Hepatocyte (in vitro differentiated cells): ENCODE data around the gene KRTAP10-7. TPM values are rescaled to one million over a fixed set of nuclear protein-coding genes. Genes with fewer than 3 reads are reported as not detected.

ENCODE experiments used
- DNase-seq: peaks from one replicate; pipeline ENCODE4 v3.0.0-alpha.2; 2016; ENCODE audit warnings: low spot score
- H2AFZ ChIP-seq: fragments of 200-600 bp; sonication (generic); 2 replicates; pipeline ENCODE4 v1.6.0; 2016; ENCODE audit warnings: antibody characterized with exemption, mild to moderate bottlenecking
- H3K27ac ChIP-seq: fragments of 200-600 bp; sonication (generic); 2 replicates; pipeline ENCODE4 v1.5.1; 2016; ENCODE audit warnings: mild to moderate bottlenecking
- H3K27me3 ChIP-seq: fragments of 200-600 bp; sonication (generic); 2 replicates; pipeline ENCODE4 v1.6.1; 2016
- H3K36me3 ChIP-seq: fragments of 200-600 bp; sonication (generic); replicated peaks from 2 replicates; pipeline ENCODE4 v1.5.1; 2016; ENCODE audit warnings: low read depth; ENCODE audit not compliant: insufficient read depth
- H3K4me1 ChIP-seq: fragments of 200-600 bp; sonication (generic); 2 replicates; pipeline ENCODE4 v1.5.1; 2016; ENCODE audit warnings: mild to moderate bottlenecking, moderate library complexity; ENCODE audit not compliant: insufficient read depth
- H3K4me2 ChIP-seq: fragments of 200-600 bp; sonication (generic); 2 replicates; pipeline ENCODE4 v1.6.0; 2016
- H3K4me3 ChIP-seq: fragments of 200-600 bp; sonication (generic); 2 replicates; pipeline ENCODE4 v1.5.1; 2016; ENCODE audit warnings: mild to moderate bottlenecking
- H3K79me2 ChIP-seq: fragments of 200-600 bp; sonication (generic); 2 replicates; pipeline ENCODE4 v1.6.0; 2017; ENCODE audit warnings: mild to moderate bottlenecking
- H3K9me2 ChIP-seq: fragments of 200-600 bp; sonication (generic); replicated peaks from 2 replicates; pipeline ENCODE4 v1.6.0; 2017; ENCODE audit warnings: mild to moderate bottlenecking; ENCODE audit not compliant: insufficient read depth
- H3K9me3 ChIP-seq: fragments of 200-600 bp; sonication (generic); 2 replicates; pipeline ENCODE4 v1.5.1; 2016; ENCODE audit warnings: low read depth, mild to moderate bottlenecking
- H4K20me1 ChIP-seq: fragments of 200-600 bp; sonication (generic); 2 replicates; pipeline ENCODE4 v1.6.0; 2016; ENCODE audit warnings: mild to moderate bottlenecking; ENCODE audit not compliant: insufficient read depth, poor library complexity, severe bottlenecking
- EZH2 ChIP-seq: fragments of 200-600 bp; sonication (generic); IDR thresholded peaks from 2 replicates; pipeline ENCODE4 v1.6.1; 2016; ENCODE audit warnings: antibody characterized with exemption, mild to moderate bottlenecking, borderline replicate concordance
- EZH2phosphoT487 ChIP-seq: fragments of 200-600 bp; sonication (generic); IDR thresholded peaks from one replicate; pipeline ENCODE4 v1.6.1; 2018; ENCODE audit warnings: antibody characterized with exemption, mild to moderate bottlenecking, low read depth, moderate library complexity; ENCODE audit not compliant: unreplicated experiment, severe bottlenecking
- WGBS: methylation state at CpG from one replicate; pipeline ENCODE4 v1.1.6; 2016; ENCODE audit warnings: low lambda C conversion rate; ENCODE audit errors: missing lambda C conversion rate; 5-methylcytosine and 5-hydroxymethylcytosine counted together
- polyA plus RNA-seq: library from polyadenylated mRNA; unstranded; fragments of >200 nt; fragmentation: Nextera tagmentation; extraction: Ambion mirVana; gene quantifications from 2 replicates; pipeline ENCODE4 v1.2.1, GENCODE V29; 2016
- total RNA-seq: library from RNA; depleted of rRNA; stranded (reverse); fragments of >200 nt; gene quantifications from 2 replicates; pipeline ENCODE4 v1.2.3, GENCODE V29; 2014
- TF ChIP-seq, protein P1 (sequence below): fragments of 200-600 bp; sonication (generic); IDR thresholded peaks from 2 replicates; pipeline ENCODE4 v1.5.1; 2016; ENCODE audit warnings: antibody characterized with exemption, mild to moderate bottlenecking; ENCODE audit not compliant: poor library complexity

Gene KRTAP10-7
- total and polyA plus RNA-seq, 2 experiments from 2014 or later, result not detected

- H3K4me3 ChIP-seq, result no peak overlapping the region
- no peak for DNase-seq
- TF ChIP-seq, protein P1, sequence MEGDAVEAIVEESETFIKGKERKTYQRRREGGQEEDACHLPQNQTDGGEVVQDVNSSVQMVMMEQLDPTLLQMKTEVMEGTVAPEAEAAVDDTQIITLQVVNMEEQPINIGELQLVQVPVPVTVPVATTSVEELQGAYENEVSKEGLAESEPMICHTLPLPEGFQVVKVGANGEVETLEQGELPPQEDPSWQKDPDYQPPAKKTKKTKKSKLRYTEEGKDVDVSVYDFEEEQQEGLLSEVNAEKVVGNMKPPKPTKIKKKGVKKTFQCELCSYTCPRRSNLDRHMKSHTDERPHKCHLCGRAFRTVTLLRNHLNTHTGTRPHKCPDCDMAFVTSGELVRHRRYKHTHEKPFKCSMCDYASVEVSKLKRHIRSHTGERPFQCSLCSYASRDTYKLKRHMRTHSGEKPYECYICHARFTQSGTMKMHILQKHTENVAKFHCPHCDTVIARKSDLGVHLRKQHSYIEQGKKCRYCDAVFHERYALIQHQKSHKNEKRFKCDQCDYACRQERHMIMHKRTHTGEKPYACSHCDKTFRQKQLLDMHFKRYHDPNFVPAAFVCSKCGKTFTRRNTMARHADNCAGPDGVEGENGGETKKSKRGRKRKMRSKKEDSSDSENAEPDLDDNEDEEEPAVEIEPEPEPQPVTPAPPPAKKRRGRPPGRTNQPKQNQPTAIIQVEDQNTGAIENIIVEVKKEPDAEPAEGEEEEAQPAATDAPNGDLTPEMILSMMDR, result no peak
- TF ChIP-seq EZH2phosphoT487, result no peak
- H3K9me2 ChIP-seq, result no peaks in the 10 kb centered on the region
- no peak overlapping the region for H2AFZ ChIP-seq
- no peaks in the 10 kb centered on the region for H3K36me3 ChIP-seq
- H3K79me2 ChIP-seq, result no peaks in the 10 kb centered on the region
- no peaks in the 10 kb centered on the region for H3K4me1 ChIP-seq
- no peaks in the 10 kb centered on the region for H3K27me3 ChIP-seq
- H3K4me2 ChIP-seq, result no peak overlapping the region
- no peak overlapping the region for H3K27ac ChIP-seq
- WGBS, result 94% methylated on average over 26 of the region's 26 CpGs
- H4K20me1 ChIP-seq, result no peaks in the 10 kb centered on the region
- H3K9me3 ChIP-seq, result no peaks in the 10 kb centered on the region
Observed at GRCh38 chr21:44613386-44614155, 13.2 kb downstream of the KRTAP10-7 start.

DNA sequence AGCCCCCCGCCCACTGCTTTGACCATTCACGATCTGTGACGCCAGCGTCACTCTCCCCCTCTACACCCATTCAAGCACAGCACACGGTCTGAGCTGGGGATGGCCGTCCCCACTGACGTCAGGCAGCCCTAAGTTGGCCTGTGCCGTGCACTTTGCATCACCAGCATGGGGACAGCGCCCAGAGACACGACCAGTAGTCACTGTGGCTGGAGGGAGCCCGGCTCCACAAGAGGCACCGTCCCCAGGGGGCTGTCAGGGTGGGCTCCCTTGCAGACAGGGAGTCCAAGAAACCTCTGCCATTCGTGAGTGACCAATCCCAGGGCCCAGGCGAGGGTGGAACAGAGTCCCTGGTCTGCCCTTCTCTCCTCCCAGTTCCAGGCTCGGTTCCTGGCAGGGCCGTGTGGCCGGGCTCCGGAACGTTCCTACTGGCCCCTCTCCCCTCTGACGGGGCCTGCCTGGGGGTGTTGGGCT lies 13.8 kb downstream of the KRTAP10-7 start:
- Histone ChIP-seq H4K20me1 (no peaks in the 10 kb centered on the region), H2AFZ (no peak overlapping the region), H3K9me2 (no peaks in the 10 kb centered on the region), H3K79me2 (no peaks in the 10 kb centered on the region), H3K9me3 (no peaks in the 10 kb centered on the region), H3K27ac (no peak overlapping the region), H3K4me3 (no peak overlapping the region), H3K27me3 (no peaks in the 10 kb centered on the region), H3K4me2 (no peak overlapping the region), H3K4me1 (no peaks in the 10 kb centered on the region), H3K36me3 (no peaks in the 10 kb centered on the region)
- WGBS, result 91% methylated on average over 20 of the region's 20 CpGs
- TF ChIP-seq, protein P1, result no peak
- TF ChIP-seq EZH2, result no peak
- no peak for TF ChIP-seq EZH2phosphoT487
- no peak for DNase-seq

DNA sequence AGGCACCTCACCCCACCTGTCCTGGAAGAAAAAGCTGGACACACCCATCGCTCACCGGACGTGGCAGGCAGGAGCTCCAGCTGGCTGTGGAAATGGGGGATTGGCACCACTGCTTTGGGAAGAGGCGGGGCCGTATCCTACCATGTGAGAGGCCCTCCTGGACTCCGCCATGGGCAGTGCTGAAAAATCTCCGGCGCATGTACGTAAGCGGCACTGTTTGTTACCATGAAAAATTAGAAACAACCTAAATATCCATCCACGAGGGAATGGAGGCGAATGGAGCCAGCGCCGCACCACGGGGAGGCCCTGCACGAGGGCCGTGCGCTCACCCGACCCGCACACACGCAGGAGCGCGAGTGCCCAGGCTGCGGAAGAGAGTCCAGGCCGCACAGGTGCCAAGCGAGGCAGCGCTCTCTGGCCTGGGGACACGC lies 14.6 kb downstream of the KRTAP10-7 start:
- Histone ChIP-seq H3K9me3 (no peaks in the 10 kb centered on the region), H3K27ac (no peak overlapping the region), H3K36me3 (no peaks in the 10 kb centered on the region), H3K4me3 (no peak overlapping the region), H3K79me2 (no peaks in the 10 kb centered on the region), H2AFZ (no peak overlapping the region), H3K9me2 (no peaks in the 10 kb centered on the region), H3K4me2 (no peak overlapping the region), H4K20me1 (no peaks in the 10 kb centered on the region), H3K27me3 (no peaks in the 10 kb centered on the region), H3K4me1 (no peaks in the 10 kb centered on the region)
- WGBS, result 94% methylated on average over 28 of the region's 28 CpGs
- TF ChIP-seq, protein P1, result no peak
- TF ChIP-seq EZH2phosphoT487, result no peak
- TF ChIP-seq EZH2, result no peak
- DNase-seq, result no peak
